Vagina (tissue), 2 donors: ENCODE results near the gene DNAJC22.

ENCODE experiments used
- POLR2A ChIP-seq, 2 donors: fragments of 450-650 bp; IDR thresholded peaks; one replicate each; pipeline ENCODE4 v1.6.1; 2017; ENCODE audit warnings: antibody characterized with exemption in 2 of 2, mild to moderate bottlenecking in 2 of 2, moderate library complexity in 2 of 2
- POLR2AphosphoS5 ChIP-seq, 2 donors: sonication (generic); formaldehyde crosslinking; IDR thresholded peaks; one replicate each; pipeline ENCODE4 v1.9.0; 2017; ENCODE audit warnings: antibody characterized with exemption in 2 of 2, mild to moderate bottlenecking in 2 of 2, low read depth in 1 of 2; ENCODE audit not compliant: insufficient read depth in 1 of 2
- TF ChIP-seq, protein P1 (sequence below), 3 experiments: fragments of 450-650 bp in 2 of 3; fragments of 200-600 bp in 1 of 3; sonication (generic) in 1 of 3; IDR thresholded peaks; one replicate each; pipeline ENCODE4 v1.5.1; 2017 to 2019; ENCODE audit warnings: antibody characterized with exemption in 3 of 3, mild to moderate bottlenecking in 2 of 3, moderate library complexity in 2 of 3

DNA sequence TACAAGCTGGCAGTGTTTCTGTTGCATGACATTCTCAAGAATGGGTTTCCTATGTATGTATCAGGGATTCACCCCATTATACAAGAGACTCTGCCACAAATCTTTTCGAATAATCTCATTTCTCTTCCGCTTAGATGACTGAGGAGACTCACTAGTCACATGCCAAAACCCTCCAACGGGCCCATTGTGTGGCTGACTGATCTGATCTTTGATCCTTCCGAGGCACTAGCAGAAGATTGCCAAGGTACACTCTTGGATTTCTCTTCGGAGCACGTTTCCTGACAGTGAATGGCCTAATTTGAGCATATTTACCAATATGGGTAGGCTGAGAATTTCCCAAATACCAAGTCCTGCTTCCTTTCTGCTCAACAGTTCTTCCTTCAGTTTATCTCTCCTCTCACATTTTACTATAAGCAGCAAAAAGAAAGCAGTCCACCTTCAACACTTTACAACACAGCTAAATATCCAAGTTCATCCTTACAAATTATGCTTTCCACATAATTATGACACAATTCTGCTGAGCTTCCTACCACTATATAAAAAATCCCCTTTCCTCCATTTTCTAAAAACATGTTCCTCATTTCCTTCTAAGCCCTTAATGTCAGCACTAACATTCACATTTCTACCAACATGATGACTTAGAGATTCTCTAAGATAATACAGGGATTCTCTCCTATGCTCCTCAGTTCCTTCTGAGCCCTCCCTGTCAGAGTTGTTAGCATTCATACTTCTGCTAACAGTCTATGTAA, 40.8 kb upstream of the DNAJC22 start:
- TF ChIP-seq, protein P1, sequence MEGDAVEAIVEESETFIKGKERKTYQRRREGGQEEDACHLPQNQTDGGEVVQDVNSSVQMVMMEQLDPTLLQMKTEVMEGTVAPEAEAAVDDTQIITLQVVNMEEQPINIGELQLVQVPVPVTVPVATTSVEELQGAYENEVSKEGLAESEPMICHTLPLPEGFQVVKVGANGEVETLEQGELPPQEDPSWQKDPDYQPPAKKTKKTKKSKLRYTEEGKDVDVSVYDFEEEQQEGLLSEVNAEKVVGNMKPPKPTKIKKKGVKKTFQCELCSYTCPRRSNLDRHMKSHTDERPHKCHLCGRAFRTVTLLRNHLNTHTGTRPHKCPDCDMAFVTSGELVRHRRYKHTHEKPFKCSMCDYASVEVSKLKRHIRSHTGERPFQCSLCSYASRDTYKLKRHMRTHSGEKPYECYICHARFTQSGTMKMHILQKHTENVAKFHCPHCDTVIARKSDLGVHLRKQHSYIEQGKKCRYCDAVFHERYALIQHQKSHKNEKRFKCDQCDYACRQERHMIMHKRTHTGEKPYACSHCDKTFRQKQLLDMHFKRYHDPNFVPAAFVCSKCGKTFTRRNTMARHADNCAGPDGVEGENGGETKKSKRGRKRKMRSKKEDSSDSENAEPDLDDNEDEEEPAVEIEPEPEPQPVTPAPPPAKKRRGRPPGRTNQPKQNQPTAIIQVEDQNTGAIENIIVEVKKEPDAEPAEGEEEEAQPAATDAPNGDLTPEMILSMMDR (IDR thresholded peaks at IDR 0.05), result no peak
- TF ChIP-seq POLR2AphosphoS5 (IDR thresholded peaks at IDR 0.05; ENCODE audit: insufficient read depth in 1 of 2, low read depth in 1 of 2), result no peak
- no peak for TF ChIP-seq POLR2A (IDR thresholded peaks at IDR 0.05)
